HG03354 (cell line): ENCODE results near the gene VPS72.
"Not testable (repeated sequence)": the region's sequence is repeated elsewhere in the genome, so short reads cannot be mapped to it uniquely, and the experiment has no call there.

Source experiments
- ATAC-seq: cut with Tn5 transposase; IDR thresholded peaks from one replicate; pipeline ENCODE4 v1.9.1; 2021; ENCODE audit warnings: mild to moderate bottlenecking; ENCODE audit not compliant: unreplicated experiment, poor library complexity, severe bottlenecking

The VPS72 gene

GRCh38 chr1:151189637-151190445 is at the start of gene VPS72:
TSS of gene VPS72 (minus strand) at chr1:151190197. CDS start at chr1:151190121, 76 bp downstream.
- ATAC-seq = peak; percentile 91

- no peak for ATAC-seq
These were observed 48.4 kb upstream of the VPS72 start for GRCh38 chr1:151238467-151238739.

- ATAC-seq = no peak
These were observed 47.9 kb upstream of the VPS72 start for GRCh38 chr1:151237678-151238466.

- ATAC-seq = no peak
These were observed 45.2 kb upstream of the VPS72 start for GRCh38 chr1:151235235-151235634.

- no peak for ATAC-seq
These were observed 32.1 kb upstream of the VPS72 start for GRCh38 chr1:151222130-151222529.

- no peak for ATAC-seq
These were observed 31.6 kb upstream of the VPS72 start for GRCh38 chr1:151221616-151222015.

- no peak for ATAC-seq
These were observed 23.6 kb upstream of the VPS72 start for GRCh38 chr1:151213560-151213959.

GRCh38 chr1:151211972-151212705 is 22.1 kb upstream of the VPS72 start:
- no peak for ATAC-seq

GRCh38 chr1:151210830-151211229 is 20.8 kb upstream of the VPS72 start:
- no peak for ATAC-seq

- ATAC-seq = not testable (repeated sequence)
These were observed 15.5 kb upstream of the VPS72 start for GRCh38 chr1:151205381-151205965.

- ATAC-seq = no peak
These were observed 10.0 kb upstream of the VPS72 start for GRCh38 chr1:151199873-151200581.

GRCh38 chr1:151198254-151199127 is 8.5 kb upstream of the VPS72 start, which contains the start of gene PIP5K1A:
TSS of gene PIP5K1A (plus strand) at chr1:151198552. CDS start at chr1:151198997, 445 bp downstream.
- peak; percentile 87 for ATAC-seq

GRCh38 chr1:151197863-151198253 is 7.9 kb upstream of the VPS72 start:
- ATAC-seq = no peak

- no peak for ATAC-seq
These were observed 6.3 kb upstream of the VPS72 start for GRCh38 chr1:151196292-151196800.

GRCh38 chr1:151194894-151195594 is 5.0 kb upstream of the VPS72 start:
- not testable (repeated sequence) for ATAC-seq

GRCh38 chr1:151193856-151194255 is 3.9 kb upstream of the VPS72 start:
- ATAC-seq = no peak

GRCh38 chr1:151193304-151193703 is 3.3 kb upstream of the VPS72 start:
- ATAC-seq = no peak

- no peak for ATAC-seq
These were observed 2.0 kb upstream of the VPS72 start for GRCh38 chr1:151192047-151192446.
